Cerebellar cortex (tissue), 1 donor: ENCODE results near the gene ADAMTS15.
A peak's percentile ranks its signal among the peaks of the same experiment; 100 is the strongest.

ENCODE experiments used
- DNase-seq: peaks from one replicate; pipeline ENCODE4 v3.0.0-alpha.2; 2015; ENCODE audit warnings: low spot score

The ADAMTS15 gene

GRCh38 chr11:130418210-130418609, 30.2 kb upstream of the ADAMTS15 start:
- no peak for DNase-seq

- no peak for DNase-seq
Observed at GRCh38 chr11:130418756-130419155, 29.7 kb upstream of the ADAMTS15 start.

GRCh38 chr11:130420478-130421198, 27.8 kb upstream of the ADAMTS15 start:
- no peak for DNase-seq

- DNase-seq, result no peak
Observed at GRCh38 chr11:130421199-130421585, 27.3 kb upstream of the ADAMTS15 start.

GRCh38 chr11:130421697-130422096, 26.7 kb upstream of the ADAMTS15 start:
- no peak for DNase-seq

- no peak for DNase-seq
Observed at GRCh38 chr11:130422251-130422995, 26.0 kb upstream of the ADAMTS15 start.

GRCh38 chr11:130423541-130424142, 24.8 kb upstream of the ADAMTS15 start:
- DNase-seq, result no peak

GRCh38 chr11:130424613-130425140, 23.8 kb upstream of the ADAMTS15 start:
- DNase-seq, result no peak

- DNase-seq, result no peak
Observed at GRCh38 chr11:130425156-130425555, 23.3 kb upstream of the ADAMTS15 start.

GRCh38 chr11:130426223-130426836, 22.1 kb upstream of the ADAMTS15 start:
- DNase-seq, result no peak

GRCh38 chr11:130426837-130427341, 21.6 kb upstream of the ADAMTS15 start:
- DNase-seq, result no peak

- DNase-seq, result no peak
Observed at GRCh38 chr11:130427581-130428315, 20.7 kb upstream of the ADAMTS15 start.

GRCh38 chr11:130428316-130429119, 19.9 kb upstream of the ADAMTS15 start, which contains the start of gene ADAMTS8:
Gene ADAMTS8, minus strand, starts transcription at chr11:130428609. Its CDS starts 323 bp downstream, at chr11:130428286.
- DNase-seq, result no peak

GRCh38 chr11:130429120-130429681, 19.2 kb upstream of the ADAMTS15 start:
- no peak for DNase-seq

- DNase-seq, result no peak
Observed at GRCh38 chr11:130429983-130430382, 18.5 kb upstream of the ADAMTS15 start.

- peak; percentile 67 for DNase-seq
Observed at GRCh38 chr11:130431331-130431773, 17.1 kb upstream of the ADAMTS15 start.

GRCh38 chr11:130431801-130432200, 16.6 kb upstream of the ADAMTS15 start:
- no peak for DNase-seq

- DNase-seq, result no peak
Observed at GRCh38 chr11:130433357-130433756, 15.1 kb upstream of the ADAMTS15 start.

- peak; percentile 85 for DNase-seq
Observed at GRCh38 chr11:130434521-130435223, 13.8 kb upstream of the ADAMTS15 start.
